ENCODE results near the gene DDX11.

DNA sequence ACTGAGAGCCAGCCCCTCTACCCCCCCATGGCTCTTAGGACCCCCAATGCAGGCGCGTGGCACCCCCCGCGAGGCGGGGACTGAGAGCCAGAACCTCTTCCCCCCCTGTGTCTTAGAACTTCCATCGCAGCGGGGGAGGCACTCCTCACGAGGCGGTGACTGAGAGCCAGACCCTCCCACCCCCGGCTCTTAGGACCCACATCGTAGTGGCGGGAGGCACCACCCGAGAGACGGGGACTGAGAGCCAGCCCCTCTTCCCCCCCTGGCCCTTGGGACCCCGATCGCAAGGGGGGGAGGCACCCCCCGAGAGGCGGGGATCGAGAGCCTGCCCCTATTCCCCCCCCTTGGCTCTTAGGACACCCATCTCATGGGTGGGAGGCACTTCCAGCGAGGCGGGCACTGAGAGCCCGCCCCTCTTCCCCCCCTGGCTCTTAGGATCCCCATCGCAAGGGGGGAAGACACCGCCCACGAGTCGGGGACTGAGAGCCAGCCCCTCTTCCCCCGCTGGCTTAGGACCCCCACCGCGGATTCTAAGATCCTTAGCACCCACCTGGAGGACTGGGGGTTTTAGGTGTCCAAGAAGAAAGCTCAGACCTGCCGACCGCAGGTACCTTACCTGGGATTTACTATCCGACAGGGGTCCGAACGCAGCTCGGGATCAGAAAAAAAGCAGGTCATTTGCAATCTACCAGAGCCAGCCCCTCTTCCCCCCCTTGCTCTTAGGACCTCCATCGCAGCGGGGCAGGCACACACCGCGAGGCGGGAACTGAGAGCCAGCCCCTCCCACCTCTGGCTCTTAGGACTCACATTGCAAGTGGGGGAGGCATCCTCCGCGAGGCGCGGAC lies 44.9 kb downstream of the DDX11 start:
- TF ChIP-seq, protein P1, sequence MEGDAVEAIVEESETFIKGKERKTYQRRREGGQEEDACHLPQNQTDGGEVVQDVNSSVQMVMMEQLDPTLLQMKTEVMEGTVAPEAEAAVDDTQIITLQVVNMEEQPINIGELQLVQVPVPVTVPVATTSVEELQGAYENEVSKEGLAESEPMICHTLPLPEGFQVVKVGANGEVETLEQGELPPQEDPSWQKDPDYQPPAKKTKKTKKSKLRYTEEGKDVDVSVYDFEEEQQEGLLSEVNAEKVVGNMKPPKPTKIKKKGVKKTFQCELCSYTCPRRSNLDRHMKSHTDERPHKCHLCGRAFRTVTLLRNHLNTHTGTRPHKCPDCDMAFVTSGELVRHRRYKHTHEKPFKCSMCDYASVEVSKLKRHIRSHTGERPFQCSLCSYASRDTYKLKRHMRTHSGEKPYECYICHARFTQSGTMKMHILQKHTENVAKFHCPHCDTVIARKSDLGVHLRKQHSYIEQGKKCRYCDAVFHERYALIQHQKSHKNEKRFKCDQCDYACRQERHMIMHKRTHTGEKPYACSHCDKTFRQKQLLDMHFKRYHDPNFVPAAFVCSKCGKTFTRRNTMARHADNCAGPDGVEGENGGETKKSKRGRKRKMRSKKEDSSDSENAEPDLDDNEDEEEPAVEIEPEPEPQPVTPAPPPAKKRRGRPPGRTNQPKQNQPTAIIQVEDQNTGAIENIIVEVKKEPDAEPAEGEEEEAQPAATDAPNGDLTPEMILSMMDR (conservative IDR thresholded peaks at IDR 0.05; ENCODE audit: low read depth, low read length): no peak
- TF ChIP-seq EZH2phosphoT487 (IDR thresholded peaks at IDR 0.05; ENCODE audit: borderline replicate concordance, low read length) (no peak), EZH2 (IDR thresholded peaks at IDR 0.05; ENCODE audit: low read length, unreplicated experiment) (no peak)

Data from PC-3 (cell line).